HG03196 (cell line): Measurements from ENCODE around the gene HSPA14.
"Not testable (repeated sequence)": the region's sequence is repeated elsewhere in the genome, so short reads cannot be mapped to it uniquely, and the experiment has no call there.

Experiments
- ATAC-seq: cut with Tn5 transposase; IDR thresholded peaks from one replicate; pipeline ENCODE4 v1.9.1; 2021; ENCODE audit not compliant: unreplicated experiment

Gene HSPA14

GRCh38 chr10:14837757-14838581, at the start of gene HSPA14, which contains the start of the genes CDNF and MSANTD7:
Gene HSPA14, plus strand, starts transcription at chr10:14838306. Its CDS starts 97 bp downstream, at chr10:14838403.
Gene CDNF, minus strand, starts transcription at chr10:14838037. Its CDS starts 91 bp downstream, at chr10:14837946.
Gene MSANTD7, plus strand, starts transcription at chr10:14838306. Its CDS starts 3,979 bp downstream, at chr10:14842285.
- ATAC-seq, result peak; percentile 89

- no peak for ATAC-seq
Measured at GRCh38 chr10:14798636-14799035, 39.5 kb upstream of the HSPA14 start.

GRCh38 chr10:14800397-14800796, 37.7 kb upstream of the HSPA14 start:
- no peak for ATAC-seq

- no peak for ATAC-seq
Measured at GRCh38 chr10:14801723-14802122, 36.4 kb upstream of the HSPA14 start.

GRCh38 chr10:14803827-14804226, 34.3 kb upstream of the HSPA14 start:
- no peak for ATAC-seq

- no peak for ATAC-seq
Measured at GRCh38 chr10:14806318-14806717, 31.8 kb upstream of the HSPA14 start.

GRCh38 chr10:14810969-14811953, 26.8 kb upstream of the HSPA14 start:
- ATAC-seq, result no peak

GRCh38 chr10:14812271-14812670, 25.8 kb upstream of the HSPA14 start:
- ATAC-seq, result no peak

GRCh38 chr10:14815681-14816080, 22.4 kb upstream of the HSPA14 start:
- ATAC-seq, result no peak

GRCh38 chr10:14816717-14817116, 21.4 kb upstream of the HSPA14 start:
- ATAC-seq, result not testable (repeated sequence)

GRCh38 chr10:14820010-14820774, 17.9 kb upstream of the HSPA14 start:
- ATAC-seq, result no peak

GRCh38 chr10:14820775-14821154, 17.3 kb upstream of the HSPA14 start:
- ATAC-seq, result no peak

GRCh38 chr10:14821635-14822375, 16.3 kb upstream of the HSPA14 start:
- ATAC-seq, result no peak

- ATAC-seq, result no peak
Measured at GRCh38 chr10:14822879-14823755, 15.0 kb upstream of the HSPA14 start.

GRCh38 chr10:14823966-14824365, 14.1 kb upstream of the HSPA14 start:
- ATAC-seq, result no peak

- no peak for ATAC-seq
Measured at GRCh38 chr10:14826076-14826829, 11.9 kb upstream of the HSPA14 start.

GRCh38 chr10:14833106-14833505, 5.0 kb upstream of the HSPA14 start:
- no peak for ATAC-seq

GRCh38 chr10:14836208-14836607, 1.9 kb upstream of the HSPA14 start:
- no peak for ATAC-seq
